Measurements from ENCODE around the gene ADRM1.

DNA sequence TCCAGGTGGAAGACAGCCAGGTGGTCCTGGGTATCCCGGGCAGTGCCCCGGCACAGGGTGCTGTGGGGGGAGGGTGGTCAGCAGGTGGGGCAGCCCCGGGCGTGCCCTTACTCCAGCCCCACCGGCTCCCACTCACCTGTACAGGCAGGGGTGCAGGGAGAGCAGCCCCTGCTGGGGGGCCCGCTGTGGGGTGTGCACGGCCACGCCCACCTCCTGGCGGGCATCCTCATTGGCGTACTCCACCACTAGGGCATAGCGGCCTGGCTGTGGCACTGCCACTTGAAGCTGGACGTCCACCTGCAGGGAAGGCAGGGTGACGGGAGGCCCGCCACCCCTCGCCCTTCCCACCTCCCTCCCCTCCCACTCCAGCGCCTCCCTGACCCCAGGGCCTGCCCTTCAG lies 29.6 kb downstream of the ADRM1 start:
- TF ChIP-seq, protein P1, sequence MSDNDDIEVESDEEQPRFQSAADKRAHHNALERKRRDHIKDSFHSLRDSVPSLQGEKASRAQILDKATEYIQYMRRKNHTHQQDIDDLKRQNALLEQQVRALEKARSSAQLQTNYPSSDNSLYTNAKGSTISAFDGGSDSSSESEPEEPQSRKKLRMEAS (IDR thresholded peaks at IDR 0.05) = no peak
- TF ChIP-seq EP300 (IDR thresholded peaks at IDR 0.05; ENCODE audit: borderline replicate concordance) = no peak
- no peak for TF ChIP-seq YY1 (IDR thresholded peaks at IDR 0.05; ENCODE audit: low read depth)
- TF ChIP-seq RAD21 (IDR thresholded peaks at IDR 0.05; ENCODE audit: low read depth) = no peak
- TF ChIP-seq CEBPB (IDR thresholded peaks at IDR 0.05) = no peak
- TF ChIP-seq, protein P2, sequence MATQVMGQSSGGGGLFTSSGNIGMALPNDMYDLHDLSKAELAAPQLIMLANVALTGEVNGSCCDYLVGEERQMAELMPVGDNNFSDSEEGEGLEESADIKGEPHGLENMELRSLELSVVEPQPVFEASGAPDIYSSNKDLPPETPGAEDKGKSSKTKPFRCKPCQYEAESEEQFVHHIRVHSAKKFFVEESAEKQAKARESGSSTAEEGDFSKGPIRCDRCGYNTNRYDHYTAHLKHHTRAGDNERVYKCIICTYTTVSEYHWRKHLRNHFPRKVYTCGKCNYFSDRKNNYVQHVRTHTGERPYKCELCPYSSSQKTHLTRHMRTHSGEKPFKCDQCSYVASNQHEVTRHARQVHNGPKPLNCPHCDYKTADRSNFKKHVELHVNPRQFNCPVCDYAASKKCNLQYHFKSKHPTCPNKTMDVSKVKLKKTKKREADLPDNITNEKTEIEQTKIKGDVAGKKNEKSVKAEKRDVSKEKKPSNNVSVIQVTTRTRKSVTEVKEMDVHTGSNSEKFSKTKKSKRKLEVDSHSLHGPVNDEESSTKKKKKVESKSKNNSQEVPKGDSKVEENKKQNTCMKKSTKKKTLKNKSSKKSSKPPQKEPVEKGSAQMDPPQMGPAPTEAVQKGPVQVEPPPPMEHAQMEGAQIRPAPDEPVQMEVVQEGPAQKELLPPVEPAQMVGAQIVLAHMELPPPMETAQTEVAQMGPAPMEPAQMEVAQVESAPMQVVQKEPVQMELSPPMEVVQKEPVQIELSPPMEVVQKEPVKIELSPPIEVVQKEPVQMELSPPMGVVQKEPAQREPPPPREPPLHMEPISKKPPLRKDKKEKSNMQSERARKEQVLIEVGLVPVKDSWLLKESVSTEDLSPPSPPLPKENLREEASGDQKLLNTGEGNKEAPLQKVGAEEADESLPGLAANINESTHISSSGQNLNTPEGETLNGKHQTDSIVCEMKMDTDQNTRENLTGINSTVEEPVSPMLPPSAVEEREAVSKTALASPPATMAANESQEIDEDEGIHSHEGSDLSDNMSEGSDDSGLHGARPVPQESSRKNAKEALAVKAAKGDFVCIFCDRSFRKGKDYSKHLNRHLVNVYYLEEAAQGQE (IDR thresholded peaks at IDR 0.05; ENCODE audit: low read depth) = no peak
- no peak for TF ChIP-seq NFIC (IDR thresholded peaks at IDR 0.05)
- no peak for TF ChIP-seq TCF12 (IDR thresholded peaks at IDR 0.05; ENCODE audit: low read depth)
- no peak for TF ChIP-seq FOXM1 (IDR thresholded peaks at IDR 0.05; ENCODE audit: borderline replicate concordance, low read depth)
- no peak for TF ChIP-seq EGR1 (IDR thresholded peaks at IDR 0.05)
- TF ChIP-seq ZBTB7A (IDR thresholded peaks at IDR 0.05; ENCODE audit: low read depth) = no peak
- TF ChIP-seq TAF1 (IDR thresholded peaks at IDR 0.05; ENCODE audit: low read depth) = no peak
- TF ChIP-seq, protein P3, sequence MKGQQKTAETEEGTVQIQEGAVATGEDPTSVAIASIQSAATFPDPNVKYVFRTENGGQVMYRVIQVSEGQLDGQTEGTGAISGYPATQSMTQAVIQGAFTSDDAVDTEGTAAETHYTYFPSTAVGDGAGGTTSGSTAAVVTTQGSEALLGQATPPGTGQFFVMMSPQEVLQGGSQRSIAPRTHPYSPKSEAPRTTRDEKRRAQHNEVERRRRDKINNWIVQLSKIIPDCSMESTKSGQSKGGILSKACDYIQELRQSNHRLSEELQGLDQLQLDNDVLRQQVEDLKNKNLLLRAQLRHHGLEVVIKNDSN (IDR thresholded peaks at IDR 0.05) = no peak
- no peak for TF ChIP-seq TEAD4 (IDR thresholded peaks at IDR 0.05)
